Dermis blood vessel endothelial cell (primary cell): ENCODE measurements around the gene C1orf53. TPM values are rescaled to one million over a fixed set of nuclear protein-coding genes. Genes with fewer than 3 reads are reported as not detected.

Experiments
- total RNA-seq: library from RNA; depleted of rRNA; stranded (reverse); fragments of >200 nt; gene quantifications from 2 replicates; pipeline ENCODE4 v1.2.3, GENCODE V29; 2014

C1orf53 gene
- total RNA-seq, 1 donor from 2014 or later, result 2.7 TPM

Other genes with a start within 250 kb of the C1orf53 start
- 2.6 and 5.4 TPM in 2 replicates for gene DENND1B, start 127.2 kb upstream of the C1orf53 start, total RNA-seq
- not detected in 2 replicates for gene LHX9, start 14.7 kb downstream of the C1orf53 start, total RNA-seq